ENCODE results near the gene OR5AK2. TPM values are rescaled to one million over a fixed set of nuclear protein-coding genes. Genes with fewer than 3 reads are reported as not detected.

OR5AK2 gene, protein sequence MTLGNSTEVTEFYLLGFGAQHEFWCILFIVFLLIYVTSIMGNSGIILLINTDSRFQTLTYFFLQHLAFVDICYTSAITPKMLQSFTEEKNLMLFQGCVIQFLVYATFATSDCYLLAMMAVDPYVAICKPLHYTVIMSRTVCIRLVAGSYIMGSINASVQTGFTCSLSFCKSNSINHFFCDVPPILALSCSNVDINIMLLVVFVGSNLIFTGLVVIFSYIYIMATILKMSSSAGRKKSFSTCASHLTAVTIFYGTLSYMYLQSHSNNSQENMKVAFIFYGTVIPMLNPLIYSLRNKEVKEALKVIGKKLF
- total RNA-seq (2016; rRNA removed; fragmentation: Illumina TruSeq; extraction: Trizol) (not detected in 2 replicates), polyA plus RNA-seq (2011; rRNA removed) (not detected in 2 replicates), polyA minus RNA-seq (2011; rRNA and poly(A)+ RNA removed; ENCODE audit: low replicate concordance) (not detected in 2 replicates), Bru-seq, nascent RNA (not detected), BruChase-seq, experiment 1, labeled RNA remaining after a 6-hour chase (not detected), BruChase-seq, experiment 2, labeled RNA remaining after a 2-hour chase (not detected)
- not detected in 2 replicates for total RNA-seq (2016; cell fraction: cytosol; rRNA removed; fragmentation: Illumina TruSeq; extraction: Trizol; ENCODE audit: low read depth)
- not detected in 2 replicates for total RNA-seq (2016; cell fraction: insoluble cytoplasmic fraction; rRNA removed; fragmentation: Illumina TruSeq; extraction: Trizol)
- not detected in 2 replicates for total RNA-seq (2016; cell fraction: membrane; rRNA removed; fragmentation: Illumina TruSeq; extraction: Trizol)
- not detected in 2 replicates for total RNA-seq (2016; cell fraction: nucleus; rRNA removed; fragmentation: Illumina TruSeq; extraction: Trizol)
- not detected in 2 replicates for polyA plus RNA-seq (2011; cell fraction: cytosol; rRNA removed)
- not detected in 2 replicates for polyA plus RNA-seq (2011; cell fraction: nucleus; rRNA removed)
- not detected in 2 replicates for polyA plus RNA-seq (2012)
- not detected in 2 replicates for polyA plus RNA-seq (2016; cell fraction: cytosol; fragmentation: Illumina TruSeq; extraction: Trizol; ENCODE audit: low read depth)
- polyA plus RNA-seq (2016; cell fraction: insoluble cytoplasmic fraction; fragmentation: Illumina TruSeq; extraction: Trizol; ENCODE audit: low read depth), result not detected in 2 replicates
- not detected in 2 replicates for polyA plus RNA-seq (2016; cell fraction: membrane; fragmentation: Illumina TruSeq; extraction: Trizol; ENCODE audit: low read depth)
- polyA plus RNA-seq (2016; cell fraction: nucleus; fragmentation: Illumina TruSeq; extraction: Trizol; ENCODE audit: insufficient read depth, low read depth), result not detected in 2 replicates
- polyA minus RNA-seq (2011; cell fraction: cytosol; rRNA and poly(A)+ RNA removed), result not detected in 2 replicates
- not detected in 2 replicates for polyA minus RNA-seq (2011; cell fraction: nucleus; rRNA and poly(A)+ RNA removed)
- long read RNA-seq, experiment 1, result 0 reads
- long read RNA-seq, experiment 2, result 0 reads

GRCh38 chr11:56988614-56989013 lies at the start of gene OR5AK2:
OR5AK2 (plus strand) TSS chr11:56988914; CDS start chr11:56988914, 0 bp downstream.
- Histone ChIP-seq H3K4me3 (replicated peaks in 1 of 3; ENCODE audit: insufficient read depth in 1 of 3, low read depth in 2 of 3, low read length in 3 of 3) (no peak within 1 kb of the TSS), H3K9ac (ENCODE audit: insufficient read depth, low read depth, low read length) (no peak within 1 kb of the TSS), H3K4me1 (ENCODE audit: insufficient read depth, low read length) (no peaks in the 10 kb centered on the region), H3K9me3 (ENCODE audit: low read length) (peaks cover 1% of the 10 kb centered on the region), H3K4me2 (ENCODE audit: low read depth, low read length) (no peak within 1 kb of the TSS), H3K79me2 (ENCODE audit: insufficient read depth, low read length) (no peaks in the 10 kb centered on the region), H3K27ac (ENCODE audit: extremely low read length, insufficient read depth, low read length) (no peak within 1 kb of the TSS), H2AFZ (ENCODE audit: low read length) (no peak within 1 kb of the TSS), H3K27me3 (ENCODE audit: control insufficient read depth in 1 of 2, insufficient read depth in 2 of 2, low read length in 2 of 2) (no peaks in the 10 kb centered on the region), H4K20me1 (ENCODE audit: insufficient read depth, low read length) (no peaks in the 10 kb centered on the region), H3K36me3 (replicated peaks in 1 of 2; ENCODE audit: control insufficient read depth in 1 of 2, insufficient read depth in 2 of 2, low read length in 2 of 2) (no peaks in the 10 kb centered on the region)
- in situ Hi-C loops (cut with HindIII; ENCODE audit: extremely low pct_ligation_motif_present, low pct_unique_long_range_greater_than_20kb) (no loop called here), intact Hi-C loops (cut with micrococcal nuclease; ENCODE audit: unreplicated experiment) (no loop called here)
- ChIA-PET CTCF (ENCODE audit: low intra/inter-chr PET ratio, low total read pairs) (no interaction called here), POLR2A (no interaction called here)
- BruUV-seq (replicated peaks), result no TSS peak
- 4% methylated on average over 1 of the region's 1 CpG for WGBS (ENCODE audit: low lambda C conversion rate)
- no peak for DNase-seq (ENCODE audit: low spot score)
- no peak for ATAC-seq
- FAIRE-seq, result no peak
- TF ChIP-seq ZNF281 (CRISPR knock-in tag; IDR thresholded peaks at IDR 0.05; ENCODE audit: borderline replicate concordance), result no peak
- TF ChIP-seq, protein P1, sequence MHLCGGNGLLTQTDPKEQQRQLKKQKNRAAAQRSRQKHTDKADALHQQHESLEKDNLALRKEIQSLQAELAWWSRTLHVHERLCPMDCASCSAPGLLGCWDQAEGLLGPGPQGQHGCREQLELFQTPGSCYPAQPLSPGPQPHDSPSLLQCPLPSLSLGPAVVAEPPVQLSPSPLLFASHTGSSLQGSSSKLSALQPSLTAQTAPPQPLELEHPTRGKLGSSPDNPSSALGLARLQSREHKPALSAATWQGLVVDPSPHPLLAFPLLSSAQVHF (CRISPR knock-in tag; IDR thresholded peaks at IDR 0.05), result no peak
- TF ChIP-seq YEATS2 (CRISPR knock-in tag; IDR thresholded peaks at IDR 0.05; ENCODE audit: borderline replicate concordance), result no peak
- TF ChIP-seq, protein P2, sequence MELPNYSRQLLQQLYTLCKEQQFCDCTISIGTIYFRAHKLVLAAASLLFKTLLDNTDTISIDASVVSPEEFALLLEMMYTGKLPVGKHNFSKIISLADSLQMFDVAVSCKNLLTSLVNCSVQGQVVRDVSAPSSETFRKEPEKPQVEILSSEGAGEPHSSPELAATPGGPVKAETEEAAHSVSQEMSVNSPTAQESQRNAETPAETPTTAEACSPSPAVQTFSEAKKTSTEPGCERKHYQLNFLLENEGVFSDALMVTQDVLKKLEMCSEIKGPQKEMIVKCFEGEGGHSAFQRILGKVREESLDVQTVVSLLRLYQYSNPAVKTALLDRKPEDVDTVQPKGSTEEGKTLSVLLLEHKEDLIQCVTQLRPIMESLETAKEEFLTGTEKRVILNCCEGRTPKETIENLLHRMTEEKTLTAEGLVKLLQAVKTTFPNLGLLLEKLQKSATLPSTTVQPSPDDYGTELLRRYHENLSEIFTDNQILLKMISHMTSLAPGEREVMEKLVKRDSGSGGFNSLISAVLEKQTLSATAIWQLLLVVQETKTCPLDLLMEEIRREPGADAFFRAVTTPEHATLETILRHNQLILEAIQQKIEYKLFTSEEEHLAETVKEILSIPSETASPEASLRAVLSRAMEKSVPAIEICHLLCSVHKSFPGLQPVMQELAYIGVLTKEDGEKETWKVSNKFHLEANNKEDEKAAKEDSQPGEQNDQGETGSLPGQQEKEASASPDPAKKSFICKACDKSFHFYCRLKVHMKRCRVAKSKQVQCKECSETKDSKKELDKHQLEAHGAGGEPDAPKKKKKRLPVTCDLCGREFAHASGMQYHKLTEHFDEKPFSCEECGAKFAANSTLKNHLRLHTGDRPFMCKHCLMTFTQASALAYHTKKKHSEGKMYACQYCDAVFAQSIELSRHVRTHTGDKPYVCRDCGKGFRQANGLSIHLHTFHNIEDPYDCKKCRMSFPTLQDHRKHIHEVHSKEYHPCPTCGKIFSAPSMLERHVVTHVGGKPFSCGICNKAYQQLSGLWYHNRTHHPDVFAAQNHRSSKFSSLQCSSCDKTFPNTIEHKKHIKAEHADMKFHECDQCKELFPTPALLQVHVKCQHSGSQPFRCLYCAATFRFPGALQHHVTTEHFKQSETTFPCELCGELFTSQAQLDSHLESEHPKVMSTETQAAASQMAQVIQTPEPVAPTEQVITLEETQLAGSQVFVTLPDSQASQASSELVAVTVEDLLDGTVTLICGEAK (IDR thresholded peaks at IDR 0.05), result no peak
- TF ChIP-seq, protein P2 (CRISPR knock-in tag; IDR thresholded peaks at IDR 0.05), result no peak
- TF ChIP-seq ZNF224 (CRISPR knock-in tag; IDR thresholded peaks at IDR 0.05), result no peak

All from HepG2 (cell line).